ENCODE data around the gene SULT4A1.

The SULT4A1 gene

DNA sequence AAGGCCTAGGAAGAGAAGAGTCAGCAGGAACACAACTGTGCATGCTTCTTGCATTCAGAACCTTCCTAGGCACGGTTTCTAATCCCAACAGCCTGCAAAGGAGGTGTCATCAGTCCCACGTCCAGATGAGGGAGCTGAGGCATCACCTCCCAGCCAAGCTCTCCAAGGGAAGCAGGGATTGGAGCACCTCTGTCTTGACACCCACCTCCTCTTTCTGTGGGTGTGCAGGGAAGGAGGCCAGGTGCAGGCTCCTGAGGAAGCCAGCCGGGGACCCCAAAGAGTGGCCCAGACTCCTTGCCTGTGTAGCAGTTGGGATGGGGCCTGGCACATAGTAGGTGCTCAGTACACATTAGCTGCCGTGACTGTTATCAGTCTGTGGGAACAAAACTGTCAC, 27.5 kb upstream of the SULT4A1 start:
- TF ChIP-seq, protein P1, sequence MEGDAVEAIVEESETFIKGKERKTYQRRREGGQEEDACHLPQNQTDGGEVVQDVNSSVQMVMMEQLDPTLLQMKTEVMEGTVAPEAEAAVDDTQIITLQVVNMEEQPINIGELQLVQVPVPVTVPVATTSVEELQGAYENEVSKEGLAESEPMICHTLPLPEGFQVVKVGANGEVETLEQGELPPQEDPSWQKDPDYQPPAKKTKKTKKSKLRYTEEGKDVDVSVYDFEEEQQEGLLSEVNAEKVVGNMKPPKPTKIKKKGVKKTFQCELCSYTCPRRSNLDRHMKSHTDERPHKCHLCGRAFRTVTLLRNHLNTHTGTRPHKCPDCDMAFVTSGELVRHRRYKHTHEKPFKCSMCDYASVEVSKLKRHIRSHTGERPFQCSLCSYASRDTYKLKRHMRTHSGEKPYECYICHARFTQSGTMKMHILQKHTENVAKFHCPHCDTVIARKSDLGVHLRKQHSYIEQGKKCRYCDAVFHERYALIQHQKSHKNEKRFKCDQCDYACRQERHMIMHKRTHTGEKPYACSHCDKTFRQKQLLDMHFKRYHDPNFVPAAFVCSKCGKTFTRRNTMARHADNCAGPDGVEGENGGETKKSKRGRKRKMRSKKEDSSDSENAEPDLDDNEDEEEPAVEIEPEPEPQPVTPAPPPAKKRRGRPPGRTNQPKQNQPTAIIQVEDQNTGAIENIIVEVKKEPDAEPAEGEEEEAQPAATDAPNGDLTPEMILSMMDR (IDR thresholded peaks at IDR 0.05; ENCODE audit: insufficient read depth, low read length, poor library complexity, severe bottlenecking): no peak
- Histone ChIP-seq H3K36me3 (ENCODE audit: control insufficient read depth, insufficient read depth, low read length) (no peaks in the 10 kb centered on the region), H3K4me3 (replicated peaks; ENCODE audit: low read depth, low read length) (no peak overlapping the region), H3K27me3 (replicated peaks; ENCODE audit: control insufficient read depth, insufficient read depth, low read length) (peaks cover 10% of the 10 kb centered on the region)
- DNase-seq (ENCODE audit: extremely low read depth, insufficient read length): no peak

DNA sequence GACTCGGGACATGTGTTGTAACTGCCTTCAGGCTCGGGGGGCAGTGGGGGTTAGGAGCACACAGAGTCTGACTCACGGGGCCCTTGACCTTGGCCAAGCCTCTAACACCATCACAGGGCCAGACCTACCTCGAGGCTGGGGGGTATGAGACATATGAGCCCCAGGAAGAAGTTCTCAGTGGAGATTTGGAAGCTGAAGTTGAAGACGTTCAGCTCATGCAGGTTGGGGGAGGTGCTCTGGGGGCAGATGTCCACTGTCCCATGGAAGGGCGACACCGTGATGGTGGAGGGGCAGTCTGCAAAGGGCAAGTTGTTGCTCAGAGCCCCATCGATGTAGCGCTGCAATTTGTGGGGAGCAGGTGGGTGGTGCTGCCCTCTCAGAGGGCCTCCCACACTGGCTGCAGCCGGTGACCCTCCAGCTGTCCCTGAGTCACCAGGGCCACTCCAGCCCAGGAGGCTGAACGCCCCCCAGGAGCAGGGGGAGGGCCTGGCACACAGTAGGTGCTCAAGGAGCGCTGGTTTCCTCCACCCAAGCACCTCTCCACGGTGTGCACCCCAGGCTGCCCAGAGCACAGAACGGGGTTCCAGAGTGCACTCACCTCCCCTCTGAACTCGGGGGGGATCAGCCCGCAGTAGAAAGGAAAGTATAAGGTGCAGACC, 27.0 kb upstream of the SULT4A1 start:
- DNase-seq (ENCODE audit: extremely low read depth, insufficient read length): no peak
- no peak overlapping the region for H3K4me3 ChIP-seq (replicated peaks; ENCODE audit: low read depth, low read length)
- peaks cover 10% of the 10 kb centered on the region for H3K27me3 ChIP-seq (replicated peaks; ENCODE audit: control insufficient read depth, insufficient read depth, low read length)
- TF ChIP-seq, protein P1 (IDR thresholded peaks at IDR 0.05; ENCODE audit: insufficient read depth, low read length, poor library complexity, severe bottlenecking): no peak
- H3K36me3 ChIP-seq (ENCODE audit: control insufficient read depth, insufficient read depth, low read length): no peaks in the 10 kb centered on the region

DNA sequence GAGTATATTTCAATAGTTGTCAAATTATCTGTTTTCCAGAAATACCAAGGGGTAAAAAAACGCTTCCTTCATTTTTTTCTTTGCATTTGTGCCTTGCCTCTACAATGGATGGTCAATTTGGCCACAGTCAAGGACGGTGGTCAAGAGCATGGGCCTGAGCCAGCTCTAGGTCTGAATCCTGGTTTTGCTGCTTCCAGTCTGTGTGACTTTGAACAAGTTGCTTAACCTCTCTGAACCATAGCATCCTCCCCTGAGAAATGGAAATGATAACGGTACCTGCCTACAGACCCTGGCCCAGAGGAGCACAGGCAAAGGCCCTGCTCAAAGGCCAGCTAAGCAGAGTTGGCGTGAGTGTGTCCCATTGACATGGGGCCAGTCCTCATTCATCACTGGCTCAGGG, 26.4 kb upstream of the SULT4A1 start:
- Histone ChIP-seq H3K27me3 (replicated peaks; ENCODE audit: control insufficient read depth, insufficient read depth, low read length) (peaks cover 8% of the 10 kb centered on the region), H3K4me3 (replicated peaks; ENCODE audit: low read depth, low read length) (no peak overlapping the region), H3K36me3 (ENCODE audit: control insufficient read depth, insufficient read depth, low read length) (no peaks in the 10 kb centered on the region)
- DNase-seq (ENCODE audit: extremely low read depth, insufficient read length): no peak
- TF ChIP-seq, protein P1 (IDR thresholded peaks at IDR 0.05; ENCODE audit: insufficient read depth, low read length, poor library complexity, severe bottlenecking): no peak

DNA sequence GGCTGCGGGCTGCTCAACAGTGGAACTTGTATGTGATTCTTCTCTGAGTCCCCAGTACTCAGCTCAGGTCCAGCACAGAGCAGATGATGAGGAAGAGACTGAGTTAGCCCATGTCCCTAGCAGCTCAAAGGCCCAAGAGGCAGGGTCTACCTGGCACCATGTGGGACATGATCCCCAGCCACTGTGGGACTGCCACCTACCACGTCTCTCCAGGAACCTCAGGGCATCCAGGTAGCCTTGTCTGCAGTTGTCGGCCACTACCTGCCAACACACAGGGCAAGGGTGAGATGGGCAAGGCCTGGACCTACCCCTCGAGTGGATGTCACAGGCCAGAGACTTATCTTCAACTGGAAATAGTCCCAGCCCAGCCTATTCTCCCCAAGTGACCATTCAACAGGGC, 25.1 kb upstream of the SULT4A1 start:
- no peak overlapping the region for H3K4me3 ChIP-seq (replicated peaks; ENCODE audit: low read depth, low read length)
- TF ChIP-seq, protein P1 (IDR thresholded peaks at IDR 0.05; ENCODE audit: insufficient read depth, low read length, poor library complexity, severe bottlenecking): no peak
- peaks cover 8% of the 10 kb centered on the region for H3K27me3 ChIP-seq (replicated peaks; ENCODE audit: control insufficient read depth, insufficient read depth, low read length)
- H3K36me3 ChIP-seq (ENCODE audit: control insufficient read depth, insufficient read depth, low read length): no peaks in the 10 kb centered on the region
- no peak for DNase-seq (ENCODE audit: extremely low read depth, insufficient read length)

DNA sequence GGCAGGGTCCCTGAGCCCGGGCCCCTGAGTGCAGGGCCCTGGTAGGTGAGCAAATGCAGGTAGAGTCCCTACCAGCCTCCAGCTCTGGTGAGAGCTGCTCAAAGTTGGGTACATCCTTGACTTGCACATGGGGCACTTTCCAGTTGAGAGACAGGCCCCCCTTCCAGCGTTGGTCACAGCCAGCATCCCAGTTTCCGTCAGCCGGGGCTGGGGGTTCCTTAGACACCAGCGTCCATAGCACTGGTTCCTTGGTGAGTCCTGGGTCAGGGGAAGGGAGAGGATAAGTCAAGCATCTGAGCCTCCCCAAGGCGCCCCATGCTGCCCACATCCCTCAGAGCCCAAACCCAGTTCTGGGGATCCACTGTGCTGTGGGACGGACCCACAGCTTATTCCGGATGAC, 23.9 kb upstream of the SULT4A1 start:
- TF ChIP-seq, protein P1 (IDR thresholded peaks at IDR 0.05; ENCODE audit: insufficient read depth, low read length, poor library complexity, severe bottlenecking): no peak
- DNase-seq (ENCODE audit: extremely low read depth, insufficient read length): no peak
- Histone ChIP-seq H3K36me3 (ENCODE audit: control insufficient read depth, insufficient read depth, low read length) (no peaks in the 10 kb centered on the region), H3K4me3 (replicated peaks; ENCODE audit: low read depth, low read length) (no peak overlapping the region), H3K27me3 (replicated peaks; ENCODE audit: control insufficient read depth, insufficient read depth, low read length) (peaks cover 7% of the 10 kb centered on the region)

DNA sequence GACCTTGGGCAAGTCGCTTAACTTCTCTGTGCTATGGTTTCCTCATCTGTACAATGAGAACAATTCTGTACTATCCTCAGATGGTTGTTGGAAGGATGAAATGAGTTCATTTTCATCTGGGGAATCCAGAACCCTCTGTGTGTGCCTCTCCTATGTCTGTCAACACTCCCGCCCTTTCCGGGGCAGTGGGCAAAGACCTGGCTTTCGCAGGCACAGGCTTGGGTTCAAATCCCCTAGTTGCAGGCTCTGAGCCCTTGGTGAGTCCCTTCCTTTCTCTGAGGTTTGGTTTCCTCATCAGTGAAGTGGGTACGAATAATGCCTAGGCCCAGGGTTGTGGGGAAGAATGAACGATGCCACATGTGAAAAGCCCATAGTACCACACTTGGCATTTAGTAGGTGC, 23.5 kb upstream of the SULT4A1 start:
- Histone ChIP-seq H3K4me3 (replicated peaks; ENCODE audit: low read depth, low read length) (no peak overlapping the region), H3K27me3 (replicated peaks; ENCODE audit: control insufficient read depth, insufficient read depth, low read length) (peaks cover 7% of the 10 kb centered on the region), H3K36me3 (ENCODE audit: control insufficient read depth, insufficient read depth, low read length) (no peaks in the 10 kb centered on the region)
- TF ChIP-seq, protein P1 (IDR thresholded peaks at IDR 0.05; ENCODE audit: insufficient read depth, low read length, poor library complexity, severe bottlenecking): no peak
- no peak for DNase-seq (ENCODE audit: extremely low read depth, insufficient read length)
